Activated B cell treated with CpG ODN at 0.5 μM for 24 hours (primary cell): ENCODE data around the gene SPARCL1. TPM values are rescaled to one million over a fixed set of nuclear protein-coding genes. Genes with fewer than 3 reads are reported as not detected.

Experiments
- ATAC-seq: fragments of 200-7000 bp; cut with Tn5 transposase; one replicate; pipeline ENCODE4 v1.10.0; 2021; ENCODE audit warnings: low read depth, mild to moderate bottlenecking, moderate library complexity
- CTCF ChIA-PET: fragments of 350-600 bp; sonication (Branson Sonifier 250); formaldehyde crosslinking; loops from one replicate; lab custom pipeline; 2021; ENCODE audit warnings: antibody characterized with exemption; lab: Charles Lee
- POLR2A ChIA-PET: fragments of 350-600 bp; sonication (Branson Sonifier 250); formaldehyde crosslinking; loops from one replicate; lab custom pipeline; 2021; ENCODE audit warnings: antibody characterized with exemption; lab: Charles Lee
- DNase-seq: peaks from one replicate; pipeline ENCODE4 v3.0.0; 2022
- H3K27ac Mint-ChIP-seq: one replicate; pipeline ENCODE4 v1.8.0; 2020; ENCODE audit warnings: mixed read lengths
- H3K27me3 Mint-ChIP-seq: one replicate; pipeline ENCODE4 v1.8.0; 2021; ENCODE audit warnings: mixed read lengths
- H3K36me3 Mint-ChIP-seq: one replicate; pipeline ENCODE4 v1.8.0; 2021; ENCODE audit warnings: low read depth, mixed read lengths
- H3K4me1 Mint-ChIP-seq: one replicate; pipeline ENCODE4 v1.8.0; 2021; ENCODE audit warnings: mixed read lengths
- H3K4me3 Mint-ChIP-seq: one replicate; pipeline ENCODE4 v1.8.0; 2020; ENCODE audit warnings: mild to moderate bottlenecking, mixed read lengths
- H3K9me3 Mint-ChIP-seq: one replicate; pipeline ENCODE4 v1.8.0; 2020; ENCODE audit warnings: mixed read lengths
- intact Hi-C: fragments of 100-400 bp; cut with micrococcal nuclease; formaldehyde crosslinking; loops from one replicate; pipeline ENCODE4 v1.15.1; 2024
- total RNA-seq: library from RNA; stranded (reverse); gene quantifications from 2 replicates; pipeline ENCODE4 v1.2.3, GENCODE V29; 2022
- TF ChIP-seq, protein P1 (sequence below): fragments of 200-600 bp; IDR thresholded peaks from one replicate; pipeline ENCODE4 v1.8.0; 2022; ENCODE audit warnings: antibody characterized with exemption, mild to moderate bottlenecking

Gene SPARCL1
- total RNA-seq, 1 donor from 2014 or later: not detected

GRCh38 chr4:87521757-87522374 is 7.3 kb downstream of the SPARCL1 start:
- Mint-ChIP-seq H3K27me3 (no peaks in the 10 kb centered on the region), H3K4me1 (peaks cover 4% of the 10 kb centered on the region), H3K4me3 (no peak overlapping the region), H3K36me3 (no peaks in the 10 kb centered on the region), H3K9me3 (peaks cover 15% of the 10 kb centered on the region), H3K27ac (no peak overlapping the region)
- intact Hi-C loops: no loop called here
- TF ChIP-seq, protein P1, sequence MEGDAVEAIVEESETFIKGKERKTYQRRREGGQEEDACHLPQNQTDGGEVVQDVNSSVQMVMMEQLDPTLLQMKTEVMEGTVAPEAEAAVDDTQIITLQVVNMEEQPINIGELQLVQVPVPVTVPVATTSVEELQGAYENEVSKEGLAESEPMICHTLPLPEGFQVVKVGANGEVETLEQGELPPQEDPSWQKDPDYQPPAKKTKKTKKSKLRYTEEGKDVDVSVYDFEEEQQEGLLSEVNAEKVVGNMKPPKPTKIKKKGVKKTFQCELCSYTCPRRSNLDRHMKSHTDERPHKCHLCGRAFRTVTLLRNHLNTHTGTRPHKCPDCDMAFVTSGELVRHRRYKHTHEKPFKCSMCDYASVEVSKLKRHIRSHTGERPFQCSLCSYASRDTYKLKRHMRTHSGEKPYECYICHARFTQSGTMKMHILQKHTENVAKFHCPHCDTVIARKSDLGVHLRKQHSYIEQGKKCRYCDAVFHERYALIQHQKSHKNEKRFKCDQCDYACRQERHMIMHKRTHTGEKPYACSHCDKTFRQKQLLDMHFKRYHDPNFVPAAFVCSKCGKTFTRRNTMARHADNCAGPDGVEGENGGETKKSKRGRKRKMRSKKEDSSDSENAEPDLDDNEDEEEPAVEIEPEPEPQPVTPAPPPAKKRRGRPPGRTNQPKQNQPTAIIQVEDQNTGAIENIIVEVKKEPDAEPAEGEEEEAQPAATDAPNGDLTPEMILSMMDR: no peak
- CTCF ChIA-PET: no interaction called here
- no peak for ATAC-seq
- POLR2A ChIA-PET: no interaction called here
- no peak for DNase-seq

DNA sequence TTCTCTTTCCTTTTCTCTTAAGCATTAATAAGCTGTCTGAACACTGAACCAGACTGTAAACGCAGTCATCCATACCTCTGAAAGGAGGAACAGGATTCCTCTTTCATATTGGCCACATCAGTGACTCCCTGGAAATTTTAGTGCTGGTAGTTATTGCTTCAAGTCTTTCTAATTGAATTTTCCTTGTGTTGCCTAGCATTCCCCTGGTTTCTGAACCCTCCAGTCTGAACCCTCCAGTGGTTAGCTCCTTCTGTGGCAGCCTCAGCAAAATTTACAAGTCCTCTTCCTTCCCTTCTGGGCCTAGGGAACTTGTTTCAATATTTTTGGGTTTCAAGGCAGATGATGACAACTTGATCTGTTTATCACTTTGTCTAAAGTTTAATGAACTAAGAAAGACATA is 7.9 kb downstream of the SPARCL1 start:
- Mint-ChIP-seq H3K36me3 (no peaks in the 10 kb centered on the region), H3K27me3 (no peaks in the 10 kb centered on the region), H3K4me1 (peaks cover 4% of the 10 kb centered on the region), H3K27ac (no peak overlapping the region), H3K4me3 (no peak overlapping the region), H3K9me3 (peaks cover 15% of the 10 kb centered on the region)
- ChIA-PET CTCF (no interaction called here), POLR2A (no interaction called here)
- DNase-seq (no peak), ATAC-seq (no peak)
- TF ChIP-seq, protein P1: no peak
- intact Hi-C loops: no loop called here

- no peak overlapping the region for H3K27ac Mint-ChIP-seq
- TF ChIP-seq, protein P1: no peak
- ATAC-seq (no peak), DNase-seq (no peak)
- CTCF ChIA-PET: no interaction called here
- H3K27me3 Mint-ChIP-seq: no peaks in the 10 kb centered on the region
- intact Hi-C loops: no loop called here
- H3K4me3 Mint-ChIP-seq: no peak overlapping the region
- POLR2A ChIA-PET: no interaction called here
- H3K36me3 Mint-ChIP-seq: no peaks in the 10 kb centered on the region
- H3K4me1 Mint-ChIP-seq: peaks cover 4% of the 10 kb centered on the region
- H3K9me3 Mint-ChIP-seq: no peaks in the 10 kb centered on the region
Observed at GRCh38 chr4:87517621-87518020, 11.6 kb downstream of the SPARCL1 start.

- Mint-ChIP-seq H3K9me3 (no peaks in the 10 kb centered on the region), H3K27ac (no peak overlapping the region), H3K4me1 (peaks cover 4% of the 10 kb centered on the region), H3K27me3 (no peaks in the 10 kb centered on the region), H3K36me3 (no peaks in the 10 kb centered on the region), H3K4me3 (no peak overlapping the region)
- intact Hi-C loops: no loop called here
- ChIA-PET CTCF (no interaction called here), POLR2A (no interaction called here)
- TF ChIP-seq, protein P1: no peak
- DNase-seq (no peak), ATAC-seq (no peak)
Observed at GRCh38 chr4:87516683-87517082, 12.5 kb downstream of the SPARCL1 start.

- POLR2A ChIA-PET: no interaction called here
- intact Hi-C loops: no loop called here
- H3K36me3 Mint-ChIP-seq: no peaks in the 10 kb centered on the region
Observed at GRCh38 chr4:87512400-87512799, 16.8 kb downstream of the SPARCL1 start.

More at GRCh38 chr4:87512400-87512799, 16.8 kb downstream of the SPARCL1 start:
- CTCF ChIA-PET: no interaction called here
- DNase-seq (no peak), ATAC-seq (no peak)
- H3K27ac Mint-ChIP-seq: no peak overlapping the region
- H3K9me3 Mint-ChIP-seq: no peaks in the 10 kb centered on the region
- no peaks in the 10 kb centered on the region for H3K4me1 Mint-ChIP-seq
- TF ChIP-seq, protein P1: no peak
- H3K4me3 Mint-ChIP-seq: no peak overlapping the region
- no peaks in the 10 kb centered on the region for H3K27me3 Mint-ChIP-seq
